HG03060 (cell line): ENCODE data around the gene STMN3.

Source experiments
- ATAC-seq: cut with Tn5 transposase; IDR thresholded peaks from one replicate; pipeline ENCODE4 v1.9.1; 2021; ENCODE audit warnings: low read depth, moderate number of reproducible peaks; ENCODE audit not compliant: unreplicated experiment

Gene STMN3

GRCh38 chr20:63591147-63591533 is 62.1 kb downstream of the STMN3 start:
- no peak for ATAC-seq

- no peak for ATAC-seq
Observed at GRCh38 chr20:63590218-63591146, 62.7 kb downstream of the STMN3 start.
